NB4 (cell line): ENCODE data around the gene SUCO.

Source experiments
- CTCF ChIP-seq: IDR thresholded peaks from one replicate; pipeline ENCODE4 v1.5.1; 2012; ENCODE audit warnings: low read depth, low read length
- MYC ChIP-seq: IDR thresholded peaks from 2 replicates; pipeline ENCODE4 v1.6.1; 2011; ENCODE audit warnings: low read depth, low read length
- POLR2A ChIP-seq: IDR thresholded peaks from 2 replicates; pipeline ENCODE4 v1.6.1; 2011; ENCODE audit warnings: mild to moderate bottlenecking; ENCODE audit not compliant: insufficient read length; ENCODE audit errors: extremely low read depth

GRCh38 chr1:172540635-172541034 is 7.7 kb downstream of the SUCO start:
- TF ChIP-seq CTCF = no peak
- no peak for TF ChIP-seq MYC
- TF ChIP-seq POLR2A = no peak
